HCT116 (cell line): ENCODE results near the gene WHAMM. TPM values are rescaled to one million over a fixed set of nuclear protein-coding genes. Genes with fewer than 3 reads are reported as not detected.

ENCODE experiments used
- ATAC-seq: fragments of 200-7000 bp; cut with Tn5 transposase; 2 replicates; pipeline ENCODE4 v1.9.1; 2020; ENCODE audit warnings: mild to moderate bottlenecking, moderate library complexity
- BruUV-seq: library from RNA; stranded (reverse); fragments of 400-500 nt; replicated peaks from 2 replicates; lab custom pipeline; 2021; lab: Mats Ljungman, UMichigan
- CTCF ChIA-PET: fragments of 300-600 bp; sonication (Branson Sonifier 250); formaldehyde crosslinking; loops from one replicate; lab custom pipeline; 2021; ENCODE audit warnings: antibody characterized with exemption; lab: Charles Lee
- POLR2A ChIA-PET: fragments of 300-600, 350-600 bp; sonication (Branson Sonifier 250); formaldehyde crosslinking; loops from one replicate; lab custom pipeline; 2021; ENCODE audit warnings: antibody characterized with exemption; lab: Charles Lee
- RAD21 ChIA-PET, 2 experiments: fragments of 300-600 bp; sonication (Branson Sonifier 250); formaldehyde crosslinking; loops; one replicate each; lab custom pipeline; 2023; ENCODE audit warnings: low total read pairs in 2 of 2; ENCODE audit not compliant: uncharacterized antibody in 2 of 2, unreplicated experiment in 2 of 2, low non-redundant PET in 1 of 2; lab: Charles Lee
- DNase-seq: peaks from one replicate; pipeline ENCODE4 v3.0.0-alpha.2; 2010; ENCODE audit warnings: low read depth, low spot score
- H2AFZ ChIP-seq: fragments of 200-600 bp; shearing (Covaris generic), sonication (generic); 2 replicates; pipeline ENCODE4 v1.6.1; 2017; ENCODE audit warnings: low read depth, mixed run types, mixed read lengths, antibody characterized with exemption, low read length; ENCODE audit not compliant: poor library complexity, severe bottlenecking
- H3K27ac ChIP-seq: 2 replicates; pipeline ENCODE4 v1.5.1; 2012; ENCODE audit warnings: low read depth, low read length
- H3K27me3 ChIP-seq: fragments of 200-600 bp; sonication (generic); 2 replicates; pipeline ENCODE4 v1.6.1; 2016; ENCODE audit warnings: mixed run types, low read length, mixed read lengths; ENCODE audit not compliant: insufficient read depth
- H3K36me3 ChIP-seq, 2 experiments: fragments of 200-500 bp in 1 of 2; fragments of 200-600 bp in 1 of 2; sonication (Bioruptor generic) in 1 of 2; sonication (generic) in 1 of 2; 2 replicates each; pipeline versions ENCODE4 v1.5.1 to v1.6.1; 2014 to 2016; ENCODE audit warnings: low read length in 2 of 2, inconsistent platforms in 1 of 2, mixed read lengths in 1 of 2, mixed run types in 1 of 2; ENCODE audit not compliant: insufficient read depth in 2 of 2, control insufficient read depth in 1 of 2
- H3K4me1 ChIP-seq, 2 experiments: fragments of 200-600 bp in 1 of 2; sonication (generic) in 1 of 2; 2 replicates each; pipeline versions ENCODE4 v1.5.1 to v1.6.1; 2012 to 2017; ENCODE audit warnings: low read length in 2 of 2, inconsistent platforms in 1 of 2, mild to moderate bottlenecking in 1 of 2, mixed read lengths in 1 of 2, mixed run types in 1 of 2, moderate library complexity in 1 of 2; ENCODE audit not compliant: insufficient read depth in 2 of 2, control insufficient read depth in 1 of 2
- H3K4me2 ChIP-seq: fragments of 200-600 bp; sonication (generic); 2 replicates; pipeline ENCODE4 v1.6.1; 2017; ENCODE audit warnings: mixed run types, low read length, mixed read lengths
- H3K4me3 ChIP-seq, 2 experiments: fragments of 200-600 bp in 1 of 2; sonication (generic) in 1 of 2; replicated peaks in 1 of 2; 2 replicates each; pipeline ENCODE4 v1.5.1; 2011 to 2016; ENCODE audit warnings: low read length in 2 of 2, control low read depth in 1 of 2, low read depth in 1 of 2, mild to moderate bottlenecking in 1 of 2, mixed read lengths in 1 of 2, mixed run types in 1 of 2
- H3K79me2 ChIP-seq: fragments of 200-600 bp; sonication (generic); 2 replicates; pipeline ENCODE4 v1.6.1; 2017; ENCODE audit warnings: mild to moderate bottlenecking, mixed run types, low read length, moderate library complexity, mixed read lengths; ENCODE audit not compliant: insufficient read depth
- H3K9ac ChIP-seq: fragments of 200-600 bp; sonication (generic); 2 replicates; pipeline ENCODE4 v1.6.1; 2016; ENCODE audit warnings: low read length, mixed read lengths
- H3K9me2 ChIP-seq: fragments of 200-600 bp; sonication (generic), shearing (Covaris generic); 2 replicates; pipeline ENCODE4 v1.6.1; 2017; ENCODE audit warnings: mixed run types, mild to moderate bottlenecking, moderate library complexity; ENCODE audit not compliant: insufficient read depth
- H3K9me3 ChIP-seq, 2 experiments: fragments of 200-500 bp in 1 of 2; fragments of 200-600 bp in 1 of 2; sonication (Bioruptor generic) in 1 of 2; sonication (generic) in 1 of 2; 2 replicates each; pipeline ENCODE4 v1.6.1; 2014 to 2017; ENCODE audit warnings: low read length in 2 of 2, mixed read lengths in 2 of 2, inconsistent platforms in 1 of 2, low read depth in 1 of 2, mild to moderate bottlenecking in 1 of 2, mixed run types in 1 of 2, moderate library complexity in 1 of 2; ENCODE audit not compliant: control insufficient read depth in 1 of 2, insufficient read depth in 1 of 2
- H4K20me1 ChIP-seq: fragments of 200-600 bp; sonication (generic), shearing (Covaris generic); 2 replicates; pipeline ENCODE4 v1.6.1; 2017; ENCODE audit warnings: mixed run types, mild to moderate bottlenecking, moderate library complexity; ENCODE audit not compliant: insufficient read depth
- FOSL1 ChIP-seq: IDR thresholded peaks from 2 replicates; pipeline ENCODE4 v1.6.1; 2012; ENCODE audit warnings: low read depth
- MAX ChIP-seq: IDR thresholded peaks from 2 replicates; pipeline ENCODE4 v1.6.1; 2012
- POLR2AphosphoS5 ChIP-seq: IDR thresholded peaks from 2 replicates; pipeline ENCODE4 v1.6.1; 2011; ENCODE audit warnings: mild to moderate bottlenecking, low read depth, low read length, moderate library complexity
- SRF ChIP-seq: IDR thresholded peaks from 2 replicates; pipeline ENCODE4 v1.6.1; 2012; ENCODE audit warnings: low read depth
- ZNF274 ChIP-seq: fragments of 200-500 bp; sonication (Bioruptor generic); IDR thresholded peaks from 2 replicates; pipeline ENCODE4 v1.6.1; 2014; ENCODE audit warnings: mild to moderate bottlenecking, low read depth, low read length, inconsistent platforms
- intact Hi-C: fragments of 100-400 bp; cut with micrococcal nuclease; formaldehyde crosslinking; loops from 2 replicates; pipeline ENCODE4 v1.10.0; 2022
- total RNA-seq: library from RNA; stranded (reverse); gene quantifications from one replicate; pipeline ENCODE4 v1.2.1, GENCODE V29; 2021; ENCODE audit not compliant: unreplicated experiment

The WHAMM gene
- total RNA-seq, 1 experiment from 2014 or later = 7.1 TPM

- DNase-seq (no peak), ATAC-seq (no peak)
- Histone ChIP-seq H3K27ac (no peak overlapping the region), H3K36me3 (no peaks in the 10 kb centered on the region), H4K20me1 (no peaks in the 10 kb centered on the region), H2AFZ (no peak overlapping the region), H3K9ac (no peak overlapping the region), H3K4me3 (no peak overlapping the region), H3K27me3 (no peaks in the 10 kb centered on the region), H3K79me2 (no peaks in the 10 kb centered on the region), H3K4me2 (no peak overlapping the region), H3K4me1 (peaks cover 3 to 19% of the 10 kb centered on the region in 2 experiments; a peak in 3 of 4 replicates), H3K9me2 (no peaks in the 10 kb centered on the region), H3K9me3 (no peaks in the 10 kb centered on the region)
- ChIA-PET POLR2A (interaction anchor here (1.2 to 1.9 kb wide), 2 partner anchors 163 to 308 kb away, joined by 3 to 5 read pairs; partner anchors contain the start of genes C15orf40 and RPS17), CTCF (no interaction called here), RAD21 (no interaction called here)
- TF ChIP-seq ZNF274 = no peak
- no peak for TF ChIP-seq SRF
- TF ChIP-seq FOSL1 = no peak
- TF ChIP-seq MAX = no peak
- TF ChIP-seq POLR2AphosphoS5 = no peak
- intact Hi-C loops = loop anchor here (2.0 to 5.0 kb wide), 3 partner anchors 139 to 532 kb away; partner anchors contain the start of gene RAMAC
- no TSS peak for BruUV-seq
These were observed 39.0 kb downstream of the WHAMM start for GRCh38 chr15:82848241-82848993.
